Measurements from ENCODE around the gene ECHDC3. TPM values are rescaled to one million over a fixed set of nuclear protein-coding genes. Genes with fewer than 3 reads are reported as not detected.

ECHDC3 gene
- total and polyA plus RNA-seq, 2 of the 13 experiments (the other 11 are each of a cell fraction or from before 2014, with no cell fraction given), result not detected

- Histone ChIP-seq H3K27ac (ENCODE audit: extremely low read length, insufficient read depth, low read length) (no peak overlapping the region), H4K20me1 (ENCODE audit: insufficient read depth, low read length) (no peaks in the 10 kb centered on the region), H2AFZ (ENCODE audit: low read length) (no peak overlapping the region), H3K4me3 (replicated peaks in 1 of 3; ENCODE audit: insufficient read depth in 1 of 3, low read depth in 2 of 3, low read length in 3 of 3) (no peak overlapping the region), H3K27me3 (ENCODE audit: control insufficient read depth in 1 of 2, insufficient read depth in 2 of 2, low read length in 2 of 2) (peaks cover 2 to 4% of the 10 kb centered on the region in 2 experiments; a peak in 2 of 5 replicates), H3K4me1 (ENCODE audit: insufficient read depth, low read length) (peaks cover 45% of the 10 kb centered on the region), H3K9ac (ENCODE audit: insufficient read depth, low read depth, low read length) (no peak overlapping the region), H3K36me3 (replicated peaks in 1 of 2; ENCODE audit: control insufficient read depth in 1 of 2, insufficient read depth in 2 of 2, low read length in 2 of 2) (no peaks in the 10 kb centered on the region), H3K4me2 (ENCODE audit: low read depth, low read length) (no peak overlapping the region), H3K9me3 (ENCODE audit: low read length) (no peaks in the 10 kb centered on the region), H3K79me2 (ENCODE audit: insufficient read depth, low read length) (no peaks in the 10 kb centered on the region)
- no peak for FAIRE-seq
- CTCF ChIA-PET (ENCODE audit: low intra/inter-chr PET ratio, low total read pairs), result no interaction called here
- TF ChIP-seq RXRA (CRISPR knock-in tag; IDR thresholded peaks at IDR 0.05) (no peak), HNF4G (IDR thresholded peaks at IDR 0.05; ENCODE audit: borderline replicate concordance, low read depth, low read length) (no peak), HNF4G (CRISPR knock-in tag; IDR thresholded peaks at IDR 0.05; ENCODE audit: borderline replicate concordance, low read depth) (no peak), GPBP1L1 (CRISPR knock-in tag; IDR thresholded peaks at IDR 0.05) (no peak)
- POLR2A ChIA-PET, result no interaction called here
- intact Hi-C loops (cut with micrococcal nuclease; ENCODE audit: unreplicated experiment) (no loop called here), in situ Hi-C loops (cut with HindIII; ENCODE audit: extremely low pct_ligation_motif_present, low pct_unique_long_range_greater_than_20kb) (no loop called here)
- DNase-seq (ENCODE audit: low spot score), result no peak
- ATAC-seq, result no peak
- BruUV-seq (replicated peaks), result no TSS peak
- 78% methylated on average over 9 of the region's 9 CpGs for WGBS (ENCODE audit: low lambda C conversion rate)
These were observed 57.5 kb downstream of the ECHDC3 start for GRCh38 chr10:11799736-11800080.

- POLR2A ChIA-PET, result no interaction called here
These were observed 62.2 kb downstream of the ECHDC3 start for GRCh38 chr10:11804336-11804735.

More at GRCh38 chr10:11804336-11804735, 62.2 kb downstream of the ECHDC3 start:
- TF ChIP-seq CREB1 (IDR thresholded peaks at IDR 0.05), result no peak
- TF ChIP-seq CREB1 (CRISPR knock-in tag; IDR thresholded peaks at IDR 0.05), result no peak
- TF ChIP-seq ATRX (CRISPR knock-in tag; IDR thresholded peaks at IDR 0.05; ENCODE audit: borderline replicate concordance), result no peak
- no peak for TF ChIP-seq ZSCAN21 (CRISPR knock-in tag; IDR thresholded peaks at IDR 0.05; ENCODE audit: borderline replicate concordance)
- TF ChIP-seq RARA (CRISPR knock-in tag; IDR thresholded peaks at IDR 0.05), result no peak
- TF ChIP-seq ZNF446 (CRISPR knock-in tag; IDR thresholded peaks at IDR 0.05), result no peak
- no peak for TF ChIP-seq THAP7 (CRISPR knock-in tag; IDR thresholded peaks at IDR 0.05)
- TF ChIP-seq ZFP90 (CRISPR knock-in tag; IDR thresholded peaks at IDR 0.05; ENCODE audit: borderline replicate concordance), result no peak
- TF ChIP-seq ZBTB42 (CRISPR knock-in tag; IDR thresholded peaks at IDR 0.05), result no peak
- H3K4me3 ChIP-seq (replicated peaks in 1 of 3; ENCODE audit: insufficient read depth in 1 of 3, low read depth in 2 of 3, low read length in 3 of 3), result no peak overlapping the region
- H3K4me1 ChIP-seq (ENCODE audit: insufficient read depth, low read length), result peaks cover 15% of the 10 kb centered on the region
- no peaks in the 10 kb centered on the region for H4K20me1 ChIP-seq (ENCODE audit: insufficient read depth, low read length)
- ATAC-seq (no peak), DNase-seq (ENCODE audit: low spot score) (no peak), FAIRE-seq (no peak)
- H3K9ac ChIP-seq (ENCODE audit: insufficient read depth, low read depth, low read length), result no peak overlapping the region
- in situ Hi-C loops (cut with HindIII; ENCODE audit: extremely low pct_ligation_motif_present, low pct_unique_long_range_greater_than_20kb) (no loop called here), intact Hi-C loops (cut with micrococcal nuclease; ENCODE audit: unreplicated experiment) (no loop called here)
- no peaks in the 10 kb centered on the region for H3K36me3 ChIP-seq (replicated peaks in 1 of 2; ENCODE audit: control insufficient read depth in 1 of 2, insufficient read depth in 2 of 2, low read length in 2 of 2)
- H2AFZ ChIP-seq (ENCODE audit: low read length), result no peak overlapping the region
- WGBS (ENCODE audit: low lambda C conversion rate), result 60% methylated on average over 4 of the region's 16 CpGs
- H3K4me2 ChIP-seq (ENCODE audit: low read depth, low read length), result no peak overlapping the region
- no peaks in the 10 kb centered on the region for H3K9me3 ChIP-seq (ENCODE audit: low read length)
- H3K27me3 ChIP-seq (ENCODE audit: control insufficient read depth in 1 of 2, insufficient read depth in 2 of 2, low read length in 2 of 2), result peaks cover 2 to 19% of the 10 kb centered on the region in 2 experiments; a peak in 3 of 5 replicates
- H3K27ac ChIP-seq (ENCODE audit: extremely low read length, insufficient read depth, low read length), result no peak overlapping the region
- H3K79me2 ChIP-seq (ENCODE audit: insufficient read depth, low read length), result no peaks in the 10 kb centered on the region
- BruUV-seq (replicated peaks), result no TSS peak
- CTCF ChIA-PET (ENCODE audit: low intra/inter-chr PET ratio, low total read pairs), result no interaction called here

All from HepG2 (cell line).